Activated T-helper 1 cell treated with Interleukin-2 at 50 U/mL for 16 hours (primary cell): ENCODE results near the gene OR1G1.
"Not testable (repeated sequence)": the region's sequence is repeated elsewhere in the genome, so short reads cannot be mapped to it uniquely, and the experiment has no call there.

Experiments used
- DNase-seq: peaks from one replicate; pipeline ENCODE4 v3.0.0-alpha.2; 2020; ENCODE audit warnings: low read depth

The OR1G1 gene

DNA sequence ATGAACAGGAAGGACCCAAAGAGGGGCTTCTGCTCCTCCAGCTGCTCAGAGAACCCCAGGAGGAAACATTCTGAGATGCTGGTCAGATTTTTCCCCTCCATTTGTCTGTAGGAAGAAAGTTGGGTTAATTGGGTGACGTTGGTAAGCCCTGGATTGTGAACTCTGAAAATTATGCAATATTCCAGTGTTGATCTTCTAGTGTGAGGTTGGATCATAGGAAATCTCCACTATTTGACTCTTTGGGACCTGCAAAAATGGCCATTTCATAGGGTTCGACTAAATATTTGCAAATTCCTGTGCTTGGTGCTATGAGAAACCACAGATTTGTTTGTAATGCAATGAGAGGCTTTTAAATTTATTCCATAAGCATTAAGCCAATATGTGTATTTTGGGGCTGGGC, at the start of gene OR1G1:
OR1G1 (minus strand) TSS at position 101 of the 400 bp plus-strand sequence; CDS start at position 101, 0 bp downstream.
- DNase-seq = no peak

GRCh38 chr17:3167574-3167973, 40.2 kb upstream of the OR1G1 start:
- no peak for DNase-seq

- DNase-seq = no peak
These were observed 29.9 kb upstream of the OR1G1 start for GRCh38 chr17:3157218-3157617.

DNA sequence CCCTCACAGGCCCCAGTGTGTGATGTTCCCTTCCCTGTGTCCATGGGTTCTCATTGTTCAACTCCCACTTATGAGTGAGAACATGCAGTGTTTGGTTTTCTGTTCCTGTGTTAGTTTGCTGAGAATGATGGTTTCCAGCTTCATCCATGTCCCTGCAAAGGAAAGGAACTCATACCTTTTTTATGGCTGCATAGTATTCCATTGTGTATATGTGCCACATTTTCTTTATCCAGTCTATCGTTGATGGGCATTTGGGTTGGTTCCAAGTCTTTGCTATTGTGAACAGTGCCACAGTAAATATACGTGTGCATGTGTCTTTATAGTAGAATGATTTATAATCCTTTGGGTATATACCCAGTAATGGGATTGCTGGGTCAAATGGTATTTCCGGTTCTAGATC, 10.1 kb upstream of the OR1G1 start:
- DNase-seq = not testable (repeated sequence)

- DNase-seq = no peak
These were observed 23.0 kb downstream of the OR1G1 start, which contains the start of gene OR1D2 for GRCh38 chr17:3104322-3104721. Gene OR1D2 (minus strand): TSS chr17:3104422. CDS start chr17:3092996, 11,426 bp downstream.
